22Rv1 (cell line): ENCODE data around the gene HEXB.

Source experiments
- CTCF ChIP-seq: fragments of 450-650 bp; IDR thresholded peaks from 2 replicates; pipeline ENCODE4 v1.5.1; 2017; ENCODE audit warnings: mild to moderate bottlenecking
- ZFX ChIP-seq: fragments of 450-650 bp; IDR thresholded peaks from 2 replicates; pipeline ENCODE4 v1.6.1; 2017; ENCODE audit warnings: antibody characterized with exemption, borderline replicate concordance

GRCh38 chr5:74655206-74655605 is 29.8 kb upstream of the HEXB start:
- TF ChIP-seq CTCF = no peak
- TF ChIP-seq ZFX = no peak
